ENCODE measurements around the gene ZNF652.
"Not testable (repeated sequence)": the region's sequence is repeated elsewhere in the genome, so short reads cannot be mapped to it uniquely, and the experiment has no call there.

Gene ZNF652

GRCh38 chr17:49269356-49269755 is 92.7 kb downstream of the ZNF652 start:
- no peak overlapping the region for H2AK5ac ChIP-seq (ENCODE audit: low read length)
- H3K27me3 ChIP-seq (ENCODE audit: insufficient read depth, low read length), result no peaks in the 10 kb centered on the region
- no peaks in the 10 kb centered on the region for H3K36me3 ChIP-seq (ENCODE audit: control insufficient read depth in 1 of 2, insufficient read depth in 2 of 2, low read length in 2 of 2)
- no peak overlapping the region for H4K91ac ChIP-seq (ENCODE audit: low read depth, low read length)
- H3K4ac ChIP-seq (ENCODE audit: low read depth, low read length), result no peak overlapping the region
- H3K4me1 ChIP-seq (ENCODE audit: control insufficient read depth in 1 of 2, insufficient read depth in 2 of 2, low read length in 2 of 2), result no peaks in the 10 kb centered on the region
- no peak overlapping the region for H2BK120ac ChIP-seq (ENCODE audit: insufficient read depth, low read length, poor library complexity)
- H4K12ac ChIP-seq (ENCODE audit: low read depth, low read length), result no peak overlapping the region
- DNase-seq, result no peak
- WGBS (ENCODE audit: extremely low coverage, insufficient coverage, insufficient read length), result no CpG with 5 or more reads among the region's 5 CpGs
- no peak overlapping the region for H3K4me3 ChIP-seq (ENCODE audit: low read depth, low read length)
- H2AFZ ChIP-seq (ENCODE audit: insufficient read depth, low read length, poor library complexity), result no peak overlapping the region
- no peak overlapping the region for H2BK5ac ChIP-seq (ENCODE audit: low read depth, low read length, poor library complexity)
- H3K79me2 ChIP-seq (ENCODE audit: control insufficient read depth, insufficient read depth, low read length, poor library complexity), result no peaks in the 10 kb centered on the region
- H3K9ac ChIP-seq (ENCODE audit: low read length), result no peak overlapping the region
- H3K18ac ChIP-seq (ENCODE audit: low read length), result no peak overlapping the region
- no peak overlapping the region for H4K8ac ChIP-seq (ENCODE audit: low read depth, low read length)
- H2BK12ac ChIP-seq (ENCODE audit: low read length), result no peak overlapping the region
- H3K4me2 ChIP-seq (ENCODE audit: low read length), result no peak overlapping the region
- no peak overlapping the region for H3K27ac ChIP-seq (ENCODE audit: low read depth, low read length)
- no peaks in the 10 kb centered on the region for H3K9me3 ChIP-seq (ENCODE audit: insufficient read depth, low read depth, low read length)
- no peaks in the 10 kb centered on the region for H3K79me1 ChIP-seq (ENCODE audit: low read length)
- H3K23ac ChIP-seq (ENCODE audit: low read length), result no peak overlapping the region
- no peak overlapping the region for H3K14ac ChIP-seq (ENCODE audit: low read length)

GRCh38 chr17:49267912-49268311 is 94.1 kb downstream of the ZNF652 start:
- Histone ChIP-seq H3K9me3 (ENCODE audit: insufficient read depth, low read depth, low read length) (no peaks in the 10 kb centered on the region), H2BK120ac (ENCODE audit: insufficient read depth, low read length, poor library complexity) (no peak overlapping the region), H3K36me3 (ENCODE audit: control insufficient read depth in 1 of 2, insufficient read depth in 2 of 2, low read length in 2 of 2) (no peaks in the 10 kb centered on the region), H4K91ac (ENCODE audit: low read depth, low read length) (no peak overlapping the region), H3K4ac (ENCODE audit: low read depth, low read length) (no peak overlapping the region), H2AFZ (ENCODE audit: insufficient read depth, low read length, poor library complexity) (no peak overlapping the region), H3K27me3 (ENCODE audit: insufficient read depth, low read length) (no peaks in the 10 kb centered on the region), H2BK12ac (ENCODE audit: low read length) (no peak overlapping the region), H2BK5ac (ENCODE audit: low read depth, low read length, poor library complexity) (no peak overlapping the region), H3K4me3 (ENCODE audit: low read depth, low read length) (no peak overlapping the region), H4K12ac (ENCODE audit: low read depth, low read length) (no peak overlapping the region), H2AK5ac (ENCODE audit: low read length) (no peak overlapping the region), H3K14ac (ENCODE audit: low read length) (no peak overlapping the region), H3K9ac (ENCODE audit: low read length) (no peak overlapping the region), H3K27ac (ENCODE audit: low read depth, low read length) (no peak overlapping the region), H3K4me1 (ENCODE audit: control insufficient read depth in 1 of 2, insufficient read depth in 2 of 2, low read length in 2 of 2) (no peaks in the 10 kb centered on the region), H3K79me2 (ENCODE audit: control insufficient read depth, insufficient read depth, low read length, poor library complexity) (no peaks in the 10 kb centered on the region), H3K4me2 (ENCODE audit: low read length) (no peak overlapping the region), H4K8ac (ENCODE audit: low read depth, low read length) (no peak overlapping the region), H3K79me1 (ENCODE audit: low read length) (no peaks in the 10 kb centered on the region), H3K18ac (ENCODE audit: low read length) (no peak overlapping the region), H3K23ac (ENCODE audit: low read length) (no peak overlapping the region)
- no CpG with 5 or more reads among the region's 3 CpGs for WGBS (ENCODE audit: extremely low coverage, insufficient coverage, insufficient read length)
- DNase-seq, result no peak

DNA sequence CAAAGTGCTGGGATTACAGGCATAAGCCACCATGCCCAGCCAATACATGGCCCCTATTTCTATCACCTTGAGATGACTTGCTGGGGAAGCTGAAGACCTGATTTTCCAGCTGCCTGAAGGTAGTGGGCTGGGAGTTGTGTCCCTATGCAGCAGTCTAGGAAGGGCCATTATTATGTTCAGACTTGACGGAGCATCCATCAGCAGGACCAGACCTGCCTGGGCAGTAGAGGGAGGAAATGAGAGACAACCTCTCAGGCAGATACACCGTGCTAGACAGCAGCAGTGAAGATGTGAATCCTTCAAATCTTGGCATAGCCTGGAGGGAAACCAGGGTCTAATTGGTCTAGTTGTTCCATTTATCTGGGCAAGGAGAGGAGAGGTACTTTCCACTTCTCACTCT is 95.8 kb downstream of the ZNF652 start:
- H3K18ac ChIP-seq (ENCODE audit: low read length), result no peak overlapping the region
- H3K79me1 ChIP-seq (ENCODE audit: low read length), result no peaks in the 10 kb centered on the region
- no peaks in the 10 kb centered on the region for H3K36me3 ChIP-seq (ENCODE audit: control insufficient read depth in 1 of 2, insufficient read depth in 2 of 2, low read length in 2 of 2)
- H4K8ac ChIP-seq (ENCODE audit: low read depth, low read length), result no peak overlapping the region
- H3K9me3 ChIP-seq (ENCODE audit: insufficient read depth, low read depth, low read length), result no peaks in the 10 kb centered on the region
- no peak overlapping the region for H3K14ac ChIP-seq (ENCODE audit: low read length)
- no CpG with 5 or more reads among the region's 2 CpGs for WGBS (ENCODE audit: extremely low coverage, insufficient coverage, insufficient read length)
- H3K4me2 ChIP-seq (ENCODE audit: low read length), result no peak overlapping the region
- H2BK5ac ChIP-seq (ENCODE audit: low read depth, low read length, poor library complexity), result no peak overlapping the region
- H3K4me3 ChIP-seq (ENCODE audit: low read depth, low read length), result no peak overlapping the region
- H2BK120ac ChIP-seq (ENCODE audit: insufficient read depth, low read length, poor library complexity), result no peak overlapping the region
- no peak overlapping the region for H3K23ac ChIP-seq (ENCODE audit: low read length)
- H3K4me1 ChIP-seq (ENCODE audit: control insufficient read depth in 1 of 2, insufficient read depth in 2 of 2, low read length in 2 of 2), result peaks cover 0 to under 1% of the 10 kb centered on the region in 2 experiments
- no peak for DNase-seq
- H2BK12ac ChIP-seq (ENCODE audit: low read length), result no peak overlapping the region
- no peak overlapping the region for H3K27ac ChIP-seq (ENCODE audit: low read depth, low read length)
- no peak overlapping the region for H2AFZ ChIP-seq (ENCODE audit: insufficient read depth, low read length, poor library complexity)
- no peak overlapping the region for H4K12ac ChIP-seq (ENCODE audit: low read depth, low read length)
- no peak overlapping the region for H4K91ac ChIP-seq (ENCODE audit: low read depth, low read length)
- no peak overlapping the region for H3K9ac ChIP-seq (ENCODE audit: low read length)
- no peak overlapping the region for H3K4ac ChIP-seq (ENCODE audit: low read depth, low read length)
- no peaks in the 10 kb centered on the region for H3K79me2 ChIP-seq (ENCODE audit: control insufficient read depth, insufficient read depth, low read length, poor library complexity)
- no peaks in the 10 kb centered on the region for H3K27me3 ChIP-seq (ENCODE audit: insufficient read depth, low read length)
- H2AK5ac ChIP-seq (ENCODE audit: low read length), result no peak overlapping the region

GRCh38 chr17:49261540-49261939 is 100.5 kb downstream of the ZNF652 start:
- not testable (repeated sequence) for H2BK12ac ChIP-seq (ENCODE audit: low read length); H3K18ac ChIP-seq (ENCODE audit: low read length); H3K27ac ChIP-seq (ENCODE audit: low read depth, low read length); H3K4ac ChIP-seq (ENCODE audit: low read depth, low read length); H2BK120ac ChIP-seq (ENCODE audit: insufficient read depth, low read length, poor library complexity); H4K8ac ChIP-seq (ENCODE audit: low read depth, low read length); H3K4me3 ChIP-seq (ENCODE audit: low read depth, low read length); H3K4me2 ChIP-seq (ENCODE audit: low read length); H3K36me3 ChIP-seq (ENCODE audit: control insufficient read depth in 1 of 2, insufficient read depth in 2 of 2, low read length in 2 of 2); H4K12ac ChIP-seq (ENCODE audit: low read depth, low read length); H3K14ac ChIP-seq (ENCODE audit: low read length); H2BK5ac ChIP-seq (ENCODE audit: low read depth, low read length, poor library complexity); H3K9ac ChIP-seq (ENCODE audit: low read length); DNase-seq; H4K91ac ChIP-seq (ENCODE audit: low read depth, low read length); H3K79me2 ChIP-seq (ENCODE audit: control insufficient read depth, insufficient read depth, low read length, poor library complexity); H3K9me3 ChIP-seq (ENCODE audit: insufficient read depth, low read depth, low read length); H3K27me3 ChIP-seq (ENCODE audit: insufficient read depth, low read length); H2AFZ ChIP-seq (ENCODE audit: insufficient read depth, low read length, poor library complexity); H3K23ac ChIP-seq (ENCODE audit: low read length)
- Histone ChIP-seq H3K4me1 (ENCODE audit: control insufficient read depth in 1 of 2, insufficient read depth in 2 of 2, low read length in 2 of 2) (peaks cover 15 to 16% of the 10 kb centered on the region in 2 experiments), H2AK5ac (ENCODE audit: low read length) (peak overlapping the region; percentile 34), H3K79me1 (ENCODE audit: low read length) (peaks cover 17% of the 10 kb centered on the region)
- no CpG with 5 or more reads among the region's 9 CpGs for WGBS (ENCODE audit: extremely low coverage, insufficient coverage, insufficient read length)
